Occipital lobe (tissue), 2 donors: ENCODE results near the gene GLIPR2. TPM values are rescaled to one million over a fixed set of nuclear protein-coding genes. Genes with fewer than 3 reads are reported as not detected.
A peak's percentile ranks its signal among the peaks of the same experiment; 100 is the strongest.
"Not testable (repeated sequence)": the region's sequence is repeated elsewhere in the genome, so short reads cannot be mapped to it uniquely, and the experiment has no call there.

Source experiments
- DNase-seq: peaks from one replicate; lab custom pipeline; 2025; lab: John Stamatoyannopoulos, UW
- total RNA-seq: library from RNA; depleted of rRNA; stranded (reverse); fragments of >200 nt; gene quantifications from one replicate; pipeline ENCODE4 v1.2.3, GENCODE V29; 2014

GLIPR2 gene
- total RNA-seq, 1 donor from 2014 or later, result 9.2 TPM

- no peak for DNase-seq
Measured at GRCh38 chr9:36121971-36122370, 14.6 kb upstream of the GLIPR2 start.

DNA sequence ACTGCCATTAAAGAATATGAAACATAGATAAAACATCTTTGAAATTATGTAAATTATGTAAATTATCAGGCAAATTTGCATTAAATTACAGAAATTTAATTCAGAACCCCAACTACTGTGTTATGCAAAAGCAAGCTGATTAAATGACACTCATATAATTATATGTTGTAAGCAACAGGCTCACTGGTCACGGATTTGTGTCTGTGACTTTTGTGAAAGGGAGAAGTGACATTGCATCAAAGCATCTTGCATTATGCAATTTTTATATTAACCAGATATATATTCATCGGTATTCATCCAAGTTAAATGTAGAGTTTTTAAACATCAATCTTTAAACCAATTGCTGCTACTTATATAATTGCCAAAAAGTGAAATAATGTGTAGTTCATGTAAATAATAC lies 13.0 kb upstream of the GLIPR2 start:
- DNase-seq, result no peak

- DNase-seq, result no peak
Measured at GRCh38 chr9:36125062-36125855, 11.3 kb upstream of the GLIPR2 start.

DNA sequence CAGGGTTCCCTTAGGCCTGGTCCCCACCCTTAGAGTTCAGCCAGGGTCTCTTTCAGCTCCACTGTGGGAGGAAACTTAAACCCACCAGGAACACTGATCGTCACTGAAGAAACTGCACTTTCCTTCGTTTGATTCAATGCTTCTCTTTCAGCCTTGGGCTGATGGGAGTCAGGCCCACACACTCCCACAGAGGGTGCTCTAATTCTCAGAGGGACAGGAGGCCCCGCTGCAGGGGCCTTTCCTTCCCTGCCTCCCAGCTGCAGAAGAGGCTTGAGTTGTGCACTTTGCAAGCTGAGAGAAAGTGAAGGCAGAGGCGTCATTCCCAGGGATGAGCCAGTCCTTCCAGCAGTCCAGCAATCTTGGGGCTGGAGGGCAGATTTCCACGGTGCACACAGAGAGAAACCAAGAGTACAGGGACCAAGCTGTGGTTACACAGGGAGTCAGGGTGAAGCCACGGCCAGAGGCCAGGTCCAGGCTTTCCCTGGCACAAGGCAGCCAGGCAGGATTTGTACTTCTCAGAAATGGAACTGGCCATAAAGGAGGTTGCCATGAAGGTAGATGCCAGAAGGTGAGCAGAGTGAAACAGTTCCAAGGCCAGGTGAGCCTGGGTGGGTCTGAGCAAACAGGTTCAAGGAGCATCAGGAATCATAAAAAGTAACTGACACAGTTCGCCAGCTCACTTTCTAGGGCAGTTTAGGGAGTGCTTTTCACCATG lies 10.4 kb upstream of the GLIPR2 start:
- no peak for DNase-seq

DNA sequence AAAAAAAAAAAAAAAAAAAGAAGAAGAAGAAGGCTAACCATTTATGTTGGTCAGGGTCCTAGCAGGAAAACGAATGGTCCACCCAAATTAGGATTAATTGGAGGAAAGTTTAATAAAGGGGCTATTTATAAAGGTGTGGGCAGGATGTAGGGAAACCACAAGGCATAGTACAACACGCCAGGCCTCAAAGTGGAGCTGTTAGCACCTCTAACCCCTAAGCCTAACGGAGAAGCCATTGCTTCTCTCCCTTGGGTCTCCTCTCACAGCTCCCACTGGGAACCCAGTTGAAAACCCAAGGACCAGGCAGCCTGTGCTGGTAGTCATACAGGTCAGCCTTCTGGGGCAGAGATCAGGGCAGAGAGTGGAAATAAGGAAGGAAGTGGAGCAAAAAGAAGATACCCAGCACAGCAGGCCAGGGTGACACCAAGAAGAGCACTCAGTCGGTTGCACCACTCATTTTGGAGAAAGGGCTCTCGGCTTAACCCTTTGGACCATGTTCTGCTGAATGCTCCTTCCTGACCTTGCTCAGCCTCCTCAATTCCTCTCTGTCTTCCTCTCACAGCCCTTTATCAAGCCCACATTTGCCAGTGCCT lies 8.8 kb upstream of the GLIPR2 start:
- DNase-seq, result no peak

- no peak for DNase-seq
Measured at GRCh38 chr9:36128349-36128748, 8.2 kb upstream of the GLIPR2 start.

DNA sequence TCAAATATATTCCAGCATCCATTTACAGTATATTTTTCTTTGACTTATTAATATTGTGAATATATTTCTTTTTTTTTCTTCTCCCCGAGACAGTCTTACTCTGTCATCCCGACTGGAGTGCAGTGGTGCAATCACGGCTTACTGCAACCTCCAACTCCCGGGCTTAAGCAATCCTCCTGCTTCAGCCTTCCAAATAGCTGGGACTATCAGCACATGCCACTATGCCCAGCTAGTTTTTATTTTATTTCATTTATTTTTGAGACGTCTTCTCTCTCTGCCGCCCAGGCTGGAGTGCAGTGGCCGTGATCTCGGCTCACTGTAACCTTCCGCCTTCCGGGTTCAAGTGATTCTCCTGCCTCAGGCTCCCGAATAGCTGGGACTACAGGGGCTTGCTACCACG lies 7.4 kb upstream of the GLIPR2 start:
- no peak for DNase-seq

GRCh38 chr9:36131666-36132065 lies 4.9 kb upstream of the GLIPR2 start:
- DNase-seq, result not testable (repeated sequence)

DNA sequence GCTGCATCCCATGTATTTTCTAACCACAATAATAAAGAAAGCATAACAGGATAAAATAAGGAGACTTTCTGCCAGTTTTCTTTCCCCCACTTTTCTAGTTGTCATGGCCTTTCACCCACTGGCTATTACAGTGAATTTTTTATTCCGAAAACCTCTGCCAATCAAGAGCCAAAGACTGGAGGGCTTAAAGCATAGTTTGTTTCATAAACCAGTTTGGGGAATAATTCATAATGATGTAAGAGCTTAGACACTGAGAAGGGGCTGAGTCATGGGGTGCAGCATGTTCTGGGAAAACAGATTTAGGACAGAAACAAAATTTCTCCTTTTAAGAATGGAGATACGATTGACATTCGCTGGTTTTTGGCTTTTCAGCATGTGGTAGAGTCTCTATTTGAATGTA lies 4.4 kb upstream of the GLIPR2 start:
- no peak for DNase-seq

DNA sequence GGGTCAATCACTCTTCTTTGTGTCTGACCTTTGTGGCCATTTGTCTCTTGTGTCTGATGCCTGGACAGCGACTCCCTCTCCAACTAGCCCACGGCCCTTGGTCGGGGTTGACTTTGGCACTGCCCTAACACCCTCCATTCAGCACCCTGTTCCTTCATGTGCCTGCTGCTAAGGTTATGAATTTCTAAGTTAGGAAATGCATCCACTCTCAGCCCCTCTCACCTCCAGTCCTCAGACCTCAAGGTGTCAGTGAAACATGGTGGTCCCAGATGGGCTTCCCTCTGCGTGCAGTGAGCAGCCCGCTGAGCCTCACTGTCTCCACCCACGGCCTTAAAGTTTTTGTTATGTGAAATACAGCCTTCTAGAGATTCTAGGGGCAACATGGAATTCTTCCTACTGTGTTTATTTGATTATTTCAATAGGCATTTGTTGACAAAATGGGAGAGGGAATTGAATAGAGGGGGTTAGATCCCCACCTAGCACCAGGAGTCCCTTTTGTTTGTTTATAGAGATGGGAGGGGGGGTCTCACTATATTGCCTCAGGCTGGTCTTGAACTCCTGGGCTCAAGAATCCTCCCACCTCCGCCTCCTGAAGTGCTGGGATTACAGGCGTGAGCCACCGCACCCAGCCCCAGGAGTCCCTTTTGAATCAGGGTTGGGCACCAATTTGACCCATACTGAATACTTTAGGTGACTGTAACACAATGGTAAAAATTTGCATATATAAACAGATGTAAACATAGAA lies 1.6 kb upstream of the GLIPR2 start:
- no peak for DNase-seq

DNA sequence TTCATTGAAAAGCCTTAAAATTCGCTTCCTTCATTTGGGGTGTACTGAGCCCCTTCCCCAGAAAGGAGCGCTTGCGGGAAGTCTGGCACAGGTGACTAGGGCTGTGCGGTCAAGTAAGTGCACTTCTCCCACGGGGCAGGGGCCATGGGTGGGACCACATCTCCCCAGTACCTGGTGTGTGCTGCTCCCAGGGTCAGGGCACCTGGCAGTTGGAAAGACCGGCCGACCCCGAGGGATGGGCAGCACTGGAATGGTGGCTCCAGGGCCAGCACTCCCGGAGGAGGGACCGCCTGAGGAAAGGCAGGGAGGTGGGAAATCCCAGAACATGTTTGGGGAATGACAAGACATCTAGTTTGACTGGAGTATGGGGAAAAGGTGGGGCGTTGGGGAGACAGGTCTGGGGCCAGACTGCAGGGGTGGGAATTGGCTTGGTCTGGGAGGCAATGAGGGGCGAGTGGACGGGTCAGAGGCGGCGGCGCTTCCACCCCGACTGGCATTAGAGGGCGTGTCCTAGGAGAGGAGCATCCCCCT lies 727 bp upstream of the GLIPR2 start:
- DNase-seq, result no peak

GRCh38 chr9:36136894-36137391 lies 410 bp downstream of the GLIPR2 start:
- DNase-seq, result no peak

DNA sequence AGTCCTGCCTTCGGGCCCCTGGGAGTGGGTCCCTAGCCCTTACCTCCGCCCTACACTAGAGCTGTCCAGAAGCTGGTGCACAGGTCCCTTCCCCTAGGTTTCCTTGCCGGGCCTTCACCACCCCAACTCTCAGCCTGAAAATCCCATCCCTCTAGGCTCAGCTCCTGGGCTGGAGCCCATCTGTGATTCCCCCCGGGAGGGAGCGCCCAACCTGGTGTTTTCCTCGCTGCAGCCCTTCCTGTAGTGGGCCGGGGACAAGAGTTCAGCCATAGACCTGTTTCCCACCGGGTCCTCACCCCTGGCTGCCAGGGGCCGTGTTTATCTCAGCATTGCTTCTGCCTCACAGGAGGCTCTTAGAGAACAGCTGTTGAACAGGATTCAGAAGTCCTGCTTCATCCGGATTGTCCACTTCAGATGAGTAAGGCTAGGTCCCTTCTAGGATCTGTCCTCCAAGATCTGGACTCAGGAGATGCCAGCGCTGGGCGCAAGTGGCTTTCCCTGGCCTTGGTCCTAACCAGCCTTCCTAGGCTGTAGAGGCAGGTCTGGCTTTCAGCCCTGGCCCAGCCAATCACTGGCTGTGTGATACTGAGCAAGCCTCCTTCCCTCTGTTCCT lies 965 bp downstream of the GLIPR2 start:
- peak; percentile 20 for DNase-seq

DNA sequence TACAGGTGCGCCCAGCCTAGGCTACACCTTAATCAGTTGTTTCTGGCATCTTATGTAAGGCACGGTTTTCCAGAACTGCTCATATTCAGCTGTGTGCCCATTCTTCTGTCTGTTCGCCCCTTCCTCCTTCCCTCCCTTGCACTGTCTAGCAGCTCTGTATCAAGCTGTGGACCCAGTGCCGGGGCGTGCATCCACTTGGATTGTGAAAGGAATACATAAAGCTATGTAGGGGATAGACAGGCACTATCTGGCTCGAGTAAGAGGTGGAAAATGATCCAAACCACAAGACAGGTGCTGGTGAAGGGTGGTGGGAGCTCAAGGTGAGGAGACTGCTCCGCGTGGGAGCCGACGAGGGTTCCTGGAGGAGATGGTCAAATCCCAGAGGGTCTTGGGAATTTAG lies 2.0 kb downstream of the GLIPR2 start:
- DNase-seq, result no peak

DNA sequence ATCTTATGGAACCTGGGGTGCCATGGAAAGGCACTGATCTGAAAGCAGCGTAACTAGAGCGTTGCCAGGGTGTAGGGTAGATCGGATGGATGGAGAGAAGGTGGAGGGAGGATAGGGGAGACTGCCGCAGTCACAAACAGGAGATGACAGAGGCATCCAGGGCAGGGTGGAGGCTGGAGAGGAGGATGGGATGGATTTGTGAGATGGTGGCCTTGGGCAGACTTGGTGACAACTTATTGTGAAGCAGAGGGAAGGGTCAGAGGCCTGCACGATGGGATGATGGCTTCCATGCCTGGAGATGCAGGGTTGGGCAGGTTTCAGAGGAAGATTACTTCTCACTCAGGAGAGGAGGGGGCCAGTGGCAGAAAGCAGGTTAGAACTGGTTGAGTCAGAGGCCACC lies 2.4 kb downstream of the GLIPR2 start:
- no peak for DNase-seq

DNA sequence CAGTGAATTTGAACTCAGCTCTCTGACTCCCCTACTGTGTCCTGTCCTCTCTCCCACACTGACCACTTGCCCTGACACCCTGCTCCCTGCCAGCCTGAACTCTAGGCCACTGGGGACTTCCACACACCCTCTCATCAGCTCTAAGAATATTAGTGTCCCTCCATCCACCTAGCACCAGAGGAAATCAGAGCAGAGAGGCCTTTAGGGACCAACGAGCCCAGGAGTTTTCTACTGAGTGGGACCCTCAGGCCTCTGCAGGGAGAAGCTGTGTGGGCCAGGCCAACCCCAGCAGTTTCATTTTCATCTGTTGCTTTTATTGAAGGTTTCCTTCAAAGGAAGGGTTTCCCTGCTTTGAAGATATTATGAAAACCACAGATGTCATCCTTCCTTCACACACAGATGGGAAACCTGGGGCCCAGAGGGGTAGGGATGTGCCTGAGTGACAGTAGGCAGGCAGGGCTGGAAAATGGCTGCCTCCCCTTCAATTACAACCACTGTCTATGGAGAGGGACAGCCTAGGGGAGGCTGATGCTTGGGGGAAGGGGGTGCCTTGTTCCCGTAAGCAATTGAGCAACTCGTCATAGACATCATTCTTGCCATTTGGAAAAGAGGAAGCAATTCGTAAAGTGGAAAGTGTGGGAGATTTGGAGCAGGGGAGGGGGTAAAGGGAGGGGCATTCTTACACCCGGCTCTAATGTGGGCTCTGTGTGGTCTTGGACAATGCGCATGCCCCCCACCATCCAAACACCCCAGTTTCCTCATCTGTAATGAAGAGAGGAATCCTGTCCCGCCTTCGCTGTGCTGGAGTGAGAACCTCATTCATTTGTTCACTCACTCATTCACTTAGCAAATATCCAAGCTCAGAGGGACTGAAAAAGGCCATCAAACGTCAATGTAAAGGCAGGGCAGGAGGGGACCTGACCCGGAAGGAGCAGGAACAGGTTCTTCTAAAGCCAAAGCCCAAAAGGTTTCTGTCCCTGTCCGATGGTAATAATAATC lies 3.9 kb downstream of the GLIPR2 start:
- no peak for DNase-seq

DNA sequence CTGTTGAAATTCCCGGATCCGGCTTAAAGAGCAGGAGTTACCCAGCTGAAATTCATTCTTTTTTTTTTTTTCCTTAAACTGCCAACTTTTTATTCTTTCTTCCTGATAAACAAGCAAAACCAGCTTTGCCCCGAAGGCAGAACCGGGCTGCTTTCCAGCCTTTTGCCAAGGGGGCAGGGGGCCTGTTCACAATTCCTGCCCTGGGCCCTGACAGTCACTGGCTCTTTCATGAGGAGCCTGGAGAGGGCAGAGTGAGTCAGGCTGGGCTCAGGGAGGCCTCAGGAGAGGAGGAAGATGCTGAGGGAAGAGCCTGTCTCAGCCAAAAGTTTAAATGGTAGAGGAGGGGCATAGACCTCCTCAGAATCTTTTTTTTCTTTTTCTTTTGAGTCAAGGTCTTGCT lies 4.8 kb downstream of the GLIPR2 start:
- no peak for DNase-seq

DNA sequence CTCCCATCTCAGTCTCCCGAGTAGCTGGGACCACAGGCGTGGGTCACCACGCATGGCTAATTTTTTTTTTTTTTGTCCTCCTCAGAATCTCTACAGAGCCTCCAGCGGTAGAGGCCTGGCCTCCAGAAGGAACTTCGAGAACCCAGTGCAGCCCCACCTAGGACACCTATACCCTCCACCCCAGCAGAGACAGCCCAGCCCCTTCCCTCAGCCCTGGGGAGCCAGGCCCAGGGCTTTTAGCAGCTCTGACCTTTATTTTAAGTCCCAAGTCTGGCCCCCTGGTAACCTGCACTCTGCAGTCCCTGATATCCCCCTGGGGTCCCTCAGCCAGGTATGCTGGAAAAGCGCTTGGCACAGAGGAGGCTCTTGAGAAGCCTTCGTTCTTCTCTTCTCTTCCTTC lies 5.2 kb downstream of the GLIPR2 start:
- DNase-seq, result no peak

DNA sequence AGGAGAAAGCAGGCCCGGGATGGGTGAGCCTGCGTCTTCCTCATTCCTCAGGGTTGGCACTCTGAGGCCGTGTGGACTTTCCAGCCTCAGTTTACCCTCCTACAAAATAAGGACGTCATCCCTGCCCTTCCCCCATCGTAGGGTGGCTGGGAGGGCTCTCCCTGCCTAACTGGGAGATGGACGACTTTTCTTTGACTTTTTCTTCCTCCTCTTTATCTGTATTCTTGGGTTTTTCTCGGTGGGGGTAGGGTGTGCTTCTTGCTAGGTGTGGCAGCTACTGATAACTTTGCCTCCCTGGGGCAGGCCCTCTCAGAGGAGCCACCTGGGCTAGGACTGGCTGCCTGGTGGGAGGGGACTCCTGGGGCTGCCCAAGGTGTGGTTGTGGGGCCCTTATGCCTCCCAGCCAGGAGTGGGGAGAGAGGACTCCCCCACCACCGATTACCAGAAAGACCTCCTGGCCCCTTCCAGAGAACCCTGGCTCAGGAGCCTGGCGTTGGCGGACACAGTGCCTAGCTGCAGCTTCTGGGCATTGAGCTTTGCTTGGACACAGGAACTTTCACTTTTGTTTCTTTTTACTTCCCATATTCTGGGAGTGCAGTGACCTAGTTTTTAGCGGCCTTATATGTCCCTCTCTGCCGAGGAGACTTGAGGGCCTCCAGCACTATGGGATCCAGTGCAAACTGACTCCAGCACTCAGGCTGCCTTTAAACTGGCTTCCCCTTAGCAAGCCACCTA lies 6.1 kb downstream of the GLIPR2 start:
- DNase-seq, result no peak
